ENCODE results near the gene PPIF.

The PPIF gene

GRCh38 chr10:79313911-79314439, 33.3 kb upstream of the PPIF start:
- DNase-seq (ENCODE audit: low spot score): no peak

- no peak for DNase-seq (ENCODE audit: low spot score)
Observed at GRCh38 chr10:79314761-79315601, 32.3 kb upstream of the PPIF start.

GRCh38 chr10:79315602-79315920, 31.7 kb upstream of the PPIF start:
- no peak for DNase-seq (ENCODE audit: low spot score)

- DNase-seq (ENCODE audit: low spot score): peak; percentile 35
Observed at GRCh38 chr10:79316671-79317431, 30.4 kb upstream of the PPIF start.

- DNase-seq (ENCODE audit: low spot score): no peak
Observed at GRCh38 chr10:79318369-79318768, 28.9 kb upstream of the PPIF start.

- no peak for DNase-seq (ENCODE audit: low spot score)
Observed at GRCh38 chr10:79319115-79319771, 28.0 kb upstream of the PPIF start.

- DNase-seq (ENCODE audit: low spot score): no peak
Observed at GRCh38 chr10:79320316-79320715, 27.0 kb upstream of the PPIF start.

GRCh38 chr10:79320820-79321493, 26.3 kb upstream of the PPIF start:
- DNase-seq (ENCODE audit: low spot score): peak; percentile 96

- DNase-seq (ENCODE audit: low spot score): no peak
Observed at GRCh38 chr10:79321494-79321882, 25.8 kb upstream of the PPIF start.

GRCh38 chr10:79321951-79322350, 25.3 kb upstream of the PPIF start:
- DNase-seq (ENCODE audit: low spot score): peak; percentile 17

- DNase-seq (ENCODE audit: low spot score): peak; percentile 74
Observed at GRCh38 chr10:79322616-79323543, 24.4 kb upstream of the PPIF start.

- DNase-seq (ENCODE audit: low spot score): no peak
Observed at GRCh38 chr10:79323602-79324001, 23.7 kb upstream of the PPIF start.

- no peak for DNase-seq (ENCODE audit: low spot score)
Observed at GRCh38 chr10:79324032-79324695, 23.1 kb upstream of the PPIF start.

- DNase-seq (ENCODE audit: low spot score): no peak
Observed at GRCh38 chr10:79326361-79327089, 20.7 kb upstream of the PPIF start.

- no peak for DNase-seq (ENCODE audit: low spot score)
Observed at GRCh38 chr10:79327090-79327457, 20.2 kb upstream of the PPIF start.

- DNase-seq (ENCODE audit: low spot score): no peak
Observed at GRCh38 chr10:79328147-79328701, 19.0 kb upstream of the PPIF start.

- DNase-seq (ENCODE audit: low spot score): peak; percentile 93
Observed at GRCh38 chr10:79328737-79329504, 18.3 kb upstream of the PPIF start.

GRCh38 chr10:79329529-79329928, 17.7 kb upstream of the PPIF start:
- DNase-seq (ENCODE audit: low spot score): peak; percentile 84

GRCh38 chr10:79331226-79331625, 16.0 kb upstream of the PPIF start:
- peak; percentile 95 for DNase-seq (ENCODE audit: low spot score)

Measured in kidney tubule cell (primary cell).